Measurements from ENCODE around the gene ECE1.
"Not testable (repeated sequence)": the region's sequence is repeated elsewhere in the genome, so short reads cannot be mapped to it uniquely, and the experiment has no call there.

ECE1 gene

GRCh38 chr1:21216835-21217811 is 73.1 kb downstream of the ECE1 start:
- peak; percentile 76 for DNase-seq

GRCh38 chr1:21212126-21212525 is 78.1 kb downstream of the ECE1 start:
- no peak for DNase-seq

- DNase-seq, result not testable (repeated sequence)
Observed at GRCh38 chr1:21208137-21208700, 82.0 kb downstream of the ECE1 start.

- DNase-seq, result no peak
Observed at GRCh38 chr1:21206117-21206516, 84.1 kb downstream of the ECE1 start.

- DNase-seq, result no peak
Observed at GRCh38 chr1:21205416-21205815, 84.8 kb downstream of the ECE1 start.

GRCh38 chr1:21201650-21202049 is 88.6 kb downstream of the ECE1 start:
- DNase-seq, result no peak

- DNase-seq, result not testable (repeated sequence)
Observed at GRCh38 chr1:21201238-21201637, 89.0 kb downstream of the ECE1 start.

GRCh38 chr1:21200767-21201166 is 89.5 kb downstream of the ECE1 start:
- DNase-seq, result no peak

- DNase-seq, result no peak
Observed at GRCh38 chr1:21198929-21199328, 91.3 kb downstream of the ECE1 start.

- no peak for DNase-seq
Observed at GRCh38 chr1:21192871-21193270, 97.4 kb downstream of the ECE1 start.

- DNase-seq, result no peak
Observed at GRCh38 chr1:21192284-21192683, 98.0 kb downstream of the ECE1 start.

- DNase-seq, result not testable (repeated sequence)
Observed at GRCh38 chr1:21190771-21191170, 99.5 kb downstream of the ECE1 start.

- DNase-seq, result no peak
Observed at GRCh38 chr1:21189906-21190500, 100.3 kb downstream of the ECE1 start.

GRCh38 chr1:21189421-21189820 is 100.8 kb downstream of the ECE1 start:
- DNase-seq, result no peak

GRCh38 chr1:21188235-21188634 is 102.0 kb downstream of the ECE1 start:
- no peak for DNase-seq

- no peak for DNase-seq
Observed at GRCh38 chr1:21185221-21185731, 105.0 kb downstream of the ECE1 start.

- DNase-seq, result no peak
Observed at GRCh38 chr1:21184276-21184675, 106.0 kb downstream of the ECE1 start.

- DNase-seq, result no peak
Observed at GRCh38 chr1:21182181-21182731, 108.0 kb downstream of the ECE1 start.

- not testable (repeated sequence) for DNase-seq
Observed at GRCh38 chr1:21178271-21178670, 112.0 kb downstream of the ECE1 start.

- peak; percentile 99 for DNase-seq
Observed at GRCh38 chr1:21176586-21177555, 113.4 kb downstream of the ECE1 start, which contains the start of gene EIF4G3. Gene EIF4G3 (minus strand): TSS chr1:21176897. CDS start chr1:21002742, 174,155 bp downstream.

GRCh38 chr1:21175670-21176581 is 114.3 kb downstream of the ECE1 start:
- peak; percentile 28 for DNase-seq
